Measurements from ENCODE around the gene DRG2.

The DRG2 gene, protein sequence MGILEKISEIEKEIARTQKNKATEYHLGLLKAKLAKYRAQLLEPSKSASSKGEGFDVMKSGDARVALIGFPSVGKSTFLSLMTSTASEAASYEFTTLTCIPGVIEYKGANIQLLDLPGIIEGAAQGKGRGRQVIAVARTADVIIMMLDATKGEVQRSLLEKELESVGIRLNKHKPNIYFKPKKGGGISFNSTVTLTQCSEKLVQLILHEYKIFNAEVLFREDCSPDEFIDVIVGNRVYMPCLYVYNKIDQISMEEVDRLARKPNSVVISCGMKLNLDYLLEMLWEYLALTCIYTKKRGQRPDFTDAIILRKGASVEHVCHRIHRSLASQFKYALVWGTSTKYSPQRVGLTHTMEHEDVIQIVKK

DNA sequence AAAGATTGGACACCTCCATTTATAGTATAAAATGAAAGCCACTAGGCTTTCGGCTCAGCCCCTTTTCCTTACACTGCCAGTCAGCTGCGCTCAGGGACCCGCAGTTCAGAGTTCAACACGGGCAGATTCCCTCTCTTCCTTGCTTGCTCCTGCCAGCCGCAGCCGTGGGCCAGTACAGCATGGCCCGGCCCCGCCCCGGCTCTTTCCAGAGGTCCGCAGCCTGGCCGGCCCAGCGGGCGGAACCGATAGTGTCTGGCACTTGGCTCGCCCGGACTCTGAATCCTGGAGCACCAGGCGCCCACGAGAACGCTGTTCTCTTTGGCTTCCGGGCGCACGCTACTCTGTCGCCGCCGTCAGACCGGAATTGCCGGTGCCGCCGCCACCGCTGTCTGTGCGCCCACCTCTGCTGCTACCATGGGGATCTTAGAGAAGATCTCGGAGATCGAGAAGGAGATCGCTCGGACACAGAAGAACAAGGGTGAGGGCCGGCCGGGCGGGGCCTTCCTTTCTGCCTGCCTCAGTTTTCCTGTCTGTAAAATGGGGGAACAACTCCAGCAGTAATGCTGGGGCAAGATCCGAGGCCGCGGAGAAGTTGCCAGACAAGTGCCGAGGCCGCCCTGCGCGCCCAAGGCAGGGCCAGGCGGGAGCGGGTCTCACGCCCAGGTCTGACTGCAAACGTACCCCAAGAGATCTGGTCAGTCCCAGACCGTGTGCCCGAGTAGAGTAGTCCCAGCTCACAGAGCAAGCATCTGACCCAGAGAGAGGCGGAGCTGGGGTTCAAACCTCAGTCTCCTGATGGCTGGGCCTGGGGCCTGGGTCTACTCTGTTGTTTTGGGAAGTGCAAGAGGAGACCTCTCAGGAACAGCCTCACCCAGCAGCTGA is at the start of gene DRG2:
Gene DRG2, plus strand, starts transcription at position 339 of the 882 bp plus-strand sequence. Its CDS starts 76 bp downstream, at position 415.
- DNase-seq (ENCODE audit: low read depth in 3 of 3), result peak; percentile 77 to 82 (median 78)

DNA sequence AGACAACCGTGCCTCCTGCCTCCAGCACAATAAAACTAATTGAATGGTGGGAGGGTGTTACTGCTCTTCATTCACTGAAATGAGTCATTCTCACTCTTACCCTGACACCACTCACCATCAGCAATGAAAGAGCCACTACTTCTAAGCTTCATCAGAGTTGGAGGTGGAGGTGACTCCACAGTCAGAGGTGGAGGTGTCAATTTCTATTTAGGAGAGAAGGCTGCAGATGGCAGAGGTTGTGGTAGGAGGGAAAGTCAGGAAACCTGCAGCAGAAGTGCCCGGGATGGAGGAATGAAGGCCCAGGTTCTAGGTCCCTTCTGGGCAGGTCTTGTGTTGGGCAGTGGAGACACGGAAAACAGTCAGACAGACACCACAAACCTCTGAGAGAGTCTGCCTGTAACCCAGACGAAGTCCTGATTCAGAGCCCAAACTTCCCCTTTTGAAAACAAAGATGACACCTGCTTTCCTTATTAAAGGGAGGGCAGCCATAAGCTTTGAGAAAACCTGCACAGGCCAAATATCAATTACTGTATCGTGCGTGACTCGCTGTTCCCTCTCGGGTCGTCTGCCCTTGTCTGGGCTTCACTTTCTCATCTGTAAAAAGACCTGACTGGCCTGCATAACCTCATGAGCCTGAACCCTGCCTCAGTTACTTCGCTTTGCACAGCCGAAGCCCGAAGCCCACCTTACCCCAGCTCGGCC is 49.4 kb upstream of the DRG2 start:
- DNase-seq (ENCODE audit: low read depth in 3 of 3), result peak in 1 of 3 experiments; percentile 16

DNA sequence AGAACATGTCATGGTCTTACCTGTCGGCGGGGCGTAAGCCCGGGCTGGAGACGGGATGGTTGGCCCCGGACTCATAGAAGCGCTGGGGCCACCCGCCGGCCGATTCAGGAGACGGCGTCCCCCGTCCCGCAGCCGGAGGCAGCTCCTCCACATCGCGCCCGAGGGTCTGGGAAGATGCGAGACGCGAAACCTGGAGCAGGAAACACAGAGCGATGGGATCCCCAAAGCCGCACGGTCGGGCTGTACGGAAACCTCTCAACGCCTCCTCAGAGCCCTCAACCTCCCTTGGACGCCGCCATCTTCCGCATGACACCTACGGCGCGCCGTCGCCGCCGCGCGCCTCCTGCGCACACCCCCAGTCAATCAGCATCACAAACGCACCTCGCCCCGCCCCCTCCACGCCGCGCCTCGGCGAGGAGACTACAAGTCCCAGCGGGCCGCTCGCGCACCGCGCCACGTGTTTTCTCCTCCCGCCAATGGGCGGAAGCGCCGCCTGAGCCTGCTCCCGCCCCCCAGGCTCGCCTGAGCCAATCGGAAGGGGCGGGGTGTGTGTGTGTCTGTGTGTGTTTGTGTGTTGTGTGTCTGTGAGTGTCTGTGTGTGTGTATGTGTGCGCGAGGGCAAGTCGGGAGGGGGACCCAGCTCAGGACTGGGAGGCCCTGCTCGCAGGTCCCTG is 48.8 kb upstream of the DRG2 start, which contains the start of the genes ATPAF2 and GID4:
Gene ATPAF2, minus strand, starts transcription at position 308 of the 674 bp plus-strand sequence. Its CDS starts 155 bp downstream, at position 153.
Gene GID4, plus strand, starts transcription at position 548 of the 674 bp plus-strand sequence. Its CDS starts 57 bp downstream, at position 605.
- peak; percentile 99 for DNase-seq (ENCODE audit: low read depth in 3 of 3)

DNA sequence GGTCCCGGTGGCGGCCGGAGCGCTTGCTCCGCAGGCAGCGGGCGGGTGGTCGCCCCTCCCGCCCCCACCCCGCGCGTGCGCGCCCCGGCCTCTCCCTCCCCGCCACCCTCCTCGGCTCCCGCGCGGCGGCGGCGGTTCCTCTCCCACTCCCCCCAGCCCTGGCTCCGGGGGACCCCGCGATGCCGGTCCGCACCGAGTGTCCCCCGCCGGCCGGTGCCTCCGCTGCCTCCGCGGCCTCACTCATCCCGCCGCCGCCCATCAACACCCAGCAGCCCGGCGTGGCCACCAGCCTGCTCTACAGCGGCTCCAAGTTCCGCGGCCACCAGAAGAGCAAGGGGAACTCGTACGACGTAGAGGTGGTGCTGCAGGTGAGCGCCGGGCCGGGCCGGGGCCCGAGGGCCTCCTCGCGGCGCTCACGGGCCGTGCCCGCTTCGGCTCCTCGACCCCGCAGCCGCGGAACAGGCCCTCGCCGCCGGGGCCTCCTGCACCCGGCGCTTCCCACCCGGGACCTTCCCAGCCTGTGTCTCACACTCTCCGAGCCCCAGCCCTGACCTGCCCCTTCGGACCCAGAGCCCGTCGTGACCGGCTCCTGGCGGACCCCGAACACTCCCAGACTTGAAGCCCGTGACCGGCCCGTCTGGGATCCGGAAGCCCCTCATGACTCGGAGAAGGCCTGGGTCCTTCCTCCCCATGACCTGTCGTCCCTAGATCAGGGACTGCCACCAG is 48.0 kb upstream of the DRG2 start:
- DNase-seq (ENCODE audit: low read depth in 3 of 3), result peak in 2 of 3 experiments; percentile 9 to 20

DNA sequence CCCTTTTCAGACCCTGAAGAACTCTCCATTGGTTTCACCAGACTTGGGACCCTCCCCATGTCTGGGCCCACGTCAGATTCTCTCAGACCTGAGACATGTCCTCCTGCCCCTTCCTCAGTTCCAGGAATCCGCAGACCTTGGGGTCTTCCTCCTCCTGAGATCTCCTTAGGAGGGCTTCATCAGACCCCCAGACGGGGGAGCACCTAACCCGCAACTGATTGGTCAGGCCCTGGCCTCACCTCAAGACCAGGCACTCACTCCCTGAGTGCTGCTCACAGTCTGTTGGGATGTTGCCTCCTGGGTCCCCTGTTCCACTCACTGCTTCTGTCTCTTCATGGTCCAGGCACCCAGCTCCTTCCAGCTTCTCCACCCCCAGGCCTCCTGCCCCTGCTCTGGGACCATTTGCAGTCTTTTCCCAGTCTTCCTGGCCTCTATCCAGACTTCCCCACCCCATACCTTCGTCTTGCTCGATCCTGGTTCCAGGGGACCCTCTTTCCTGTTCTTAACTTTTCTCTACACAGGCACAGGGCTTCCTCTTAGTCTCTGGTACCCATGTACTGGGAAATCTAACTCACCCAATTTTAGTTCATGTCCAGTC is 47.4 kb upstream of the DRG2 start:
- no peak for DNase-seq (ENCODE audit: low read depth in 3 of 3)

DNA sequence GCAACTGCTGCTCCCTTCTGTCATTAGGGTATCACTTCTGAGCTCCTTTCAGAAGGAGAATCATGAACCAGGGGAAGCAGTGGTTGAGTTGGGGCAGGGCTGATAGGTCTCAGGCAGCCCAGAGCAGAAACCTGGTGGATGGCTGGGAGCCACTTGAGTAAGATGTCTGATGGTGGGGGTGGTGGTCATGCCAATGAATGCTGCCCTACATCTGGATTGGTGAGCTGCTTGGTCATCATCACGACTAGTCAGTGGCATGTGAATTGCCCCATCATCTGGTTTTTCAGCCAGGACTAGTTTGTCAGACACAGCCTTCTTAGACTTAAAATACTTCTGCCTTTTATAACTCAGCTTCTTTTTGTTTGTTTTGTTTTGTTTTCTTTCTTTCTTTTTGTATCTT is 46.0 kb upstream of the DRG2 start:
- DNase-seq (ENCODE audit: low read depth in 3 of 3), result no peak

DNA sequence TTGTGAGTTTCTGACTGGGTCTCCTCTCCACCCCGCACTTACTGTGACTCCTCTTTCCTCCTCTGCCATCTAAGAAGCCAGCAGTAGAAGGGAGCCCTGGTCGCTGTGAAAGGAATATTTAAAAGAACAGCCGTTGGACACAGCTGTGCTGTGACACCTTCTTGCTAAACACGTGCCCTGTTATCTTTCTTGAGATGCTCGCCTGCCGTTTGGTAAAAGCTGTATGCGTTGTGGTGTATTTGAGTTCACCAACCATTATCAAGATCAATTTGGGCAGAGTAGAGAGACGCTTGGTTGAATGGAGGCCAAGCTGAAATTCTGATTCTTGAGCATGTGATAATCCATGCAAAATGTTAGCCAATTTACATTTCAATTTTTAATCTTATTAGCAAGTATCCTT is 44.8 kb upstream of the DRG2 start:
- DNase-seq (ENCODE audit: low read depth in 3 of 3), result no peak

DNA sequence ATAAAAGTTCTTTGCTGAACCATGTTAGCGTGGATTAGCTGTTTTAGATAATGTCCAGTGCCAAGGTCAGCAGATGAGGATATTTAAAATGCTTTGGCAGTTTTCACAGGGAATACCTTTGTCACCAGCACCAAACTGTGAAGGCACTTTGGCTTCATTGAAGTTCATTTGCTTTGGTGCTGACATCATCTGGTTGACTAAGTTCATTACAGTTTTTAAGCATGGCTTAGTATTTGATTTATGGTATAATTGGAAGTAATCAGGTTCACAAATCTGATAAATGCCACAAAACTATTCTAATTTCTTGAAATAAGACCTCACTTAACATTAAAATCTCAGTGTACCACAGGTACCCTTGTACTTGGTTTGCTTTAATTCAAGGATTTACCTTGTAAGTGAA is 44.3 kb upstream of the DRG2 start:
- DNase-seq (ENCODE audit: low read depth in 3 of 3), result no peak

DNA sequence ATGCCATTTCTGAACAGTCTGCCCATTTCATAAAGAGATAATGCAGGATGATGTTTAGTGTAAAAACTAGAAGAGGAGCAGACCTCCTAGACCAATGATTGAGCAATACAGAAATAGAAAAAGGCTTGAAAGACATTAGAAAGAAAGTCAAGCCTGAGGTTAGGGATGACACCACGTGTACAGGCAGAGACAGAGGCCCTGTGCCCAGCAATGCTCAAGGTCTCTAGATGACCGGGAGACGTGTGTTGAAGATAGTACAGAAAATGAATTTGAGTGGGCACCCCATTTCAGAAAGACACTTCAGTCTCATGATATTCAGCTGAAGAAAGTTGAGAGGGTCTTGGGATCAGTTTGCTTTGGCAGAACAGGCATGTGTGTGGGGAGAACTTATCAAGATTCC is 43.1 kb upstream of the DRG2 start:
- DNase-seq (ENCODE audit: low read depth in 3 of 3), result no peak

DNA sequence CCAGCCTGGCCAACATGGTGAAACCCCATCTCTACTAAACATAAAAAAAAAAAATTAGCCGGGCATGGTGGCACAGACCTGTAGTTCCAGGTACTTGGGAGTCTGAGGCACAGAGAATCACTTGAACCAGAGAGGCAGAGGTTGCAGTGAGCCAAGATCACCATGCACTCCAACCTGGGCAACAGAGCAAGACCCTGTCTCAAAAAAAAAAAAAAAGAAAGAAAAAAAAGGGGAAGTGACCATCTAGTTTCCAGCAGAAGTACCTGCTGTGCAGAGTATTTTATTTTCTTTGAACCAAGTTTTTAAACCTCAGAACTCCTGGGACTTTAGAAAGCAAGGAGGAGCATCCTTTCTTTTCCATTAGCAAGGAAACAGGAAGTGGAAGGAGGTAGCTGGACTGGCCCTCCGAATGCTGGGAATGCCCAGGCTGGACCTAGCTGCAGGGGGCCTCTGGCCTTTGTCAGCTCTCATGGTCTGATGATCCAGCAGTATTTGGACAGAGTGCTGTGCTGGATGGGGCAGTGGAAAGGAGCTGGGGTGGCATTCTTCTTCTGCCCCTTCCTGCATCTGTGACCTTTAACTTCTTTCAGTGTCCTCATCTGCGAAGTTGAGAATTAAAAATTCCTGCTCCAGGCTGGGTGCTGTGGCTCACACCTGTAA is 41.9 kb upstream of the DRG2 start:
- DNase-seq (ENCODE audit: low read depth in 3 of 3), result no peak

DNA sequence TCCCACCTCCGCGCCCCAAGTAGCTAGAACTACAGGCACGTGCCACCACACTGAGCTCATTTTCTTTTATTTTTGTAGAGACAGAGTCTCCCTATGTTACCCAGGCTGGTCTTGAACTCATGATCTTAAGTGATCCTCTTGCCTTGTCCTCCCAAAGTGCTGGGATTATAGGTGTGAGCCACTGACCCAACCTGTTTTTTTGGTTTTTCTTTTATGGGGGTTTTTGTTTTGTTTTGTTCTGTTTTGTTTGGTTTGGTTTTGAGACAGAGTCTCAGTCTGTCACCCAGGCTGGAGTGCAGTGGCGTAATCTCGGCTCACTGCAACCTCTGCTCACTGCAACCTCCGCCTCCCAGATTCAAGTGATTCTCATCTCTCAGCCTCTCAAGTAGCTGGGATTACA is 32.2 kb upstream of the DRG2 start:
- DNase-seq (ENCODE audit: low read depth in 3 of 3), result no peak

DNA sequence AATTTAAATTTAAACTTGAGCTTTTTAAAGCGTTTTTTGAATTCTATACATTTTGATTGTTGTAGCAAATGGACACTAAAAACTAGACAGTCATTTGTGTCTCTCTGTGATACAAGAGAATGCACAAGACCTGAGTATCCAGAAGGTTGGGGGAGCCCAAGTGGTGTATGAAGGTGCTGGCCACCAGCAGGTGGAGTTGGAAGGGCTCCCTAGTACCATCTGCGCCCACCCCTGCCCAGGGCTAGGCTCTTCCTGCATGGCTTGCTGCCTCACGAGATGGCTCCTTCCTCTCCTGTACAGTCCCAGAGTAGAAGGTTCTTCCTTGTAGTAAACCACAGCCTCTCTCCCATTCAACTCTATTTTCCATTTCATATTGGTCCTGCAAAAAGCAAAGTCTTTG is 31.5 kb upstream of the DRG2 start:
- DNase-seq (ENCODE audit: low read depth in 3 of 3), result no peak

DNA sequence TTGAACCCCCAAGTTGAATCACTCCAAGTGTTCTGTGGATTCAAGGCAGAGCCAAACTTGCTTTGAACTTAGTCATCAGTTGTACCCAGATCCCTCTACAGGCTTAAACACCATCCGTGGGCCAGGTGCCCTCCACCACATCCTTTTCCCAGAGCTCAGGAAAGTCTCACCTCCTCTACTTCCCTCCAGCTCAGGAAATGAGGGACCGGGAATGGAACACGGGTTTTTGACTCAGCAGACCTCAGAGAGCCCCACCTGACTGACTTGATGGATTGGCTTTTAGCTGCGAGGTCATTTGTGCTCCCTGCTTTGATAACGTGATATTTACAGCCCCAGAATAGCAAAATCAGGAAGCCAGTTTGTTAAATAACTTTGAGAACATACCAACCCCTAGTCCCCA is 28.5 kb upstream of the DRG2 start:
- no peak for DNase-seq (ENCODE audit: low read depth in 3 of 3)

DNA sequence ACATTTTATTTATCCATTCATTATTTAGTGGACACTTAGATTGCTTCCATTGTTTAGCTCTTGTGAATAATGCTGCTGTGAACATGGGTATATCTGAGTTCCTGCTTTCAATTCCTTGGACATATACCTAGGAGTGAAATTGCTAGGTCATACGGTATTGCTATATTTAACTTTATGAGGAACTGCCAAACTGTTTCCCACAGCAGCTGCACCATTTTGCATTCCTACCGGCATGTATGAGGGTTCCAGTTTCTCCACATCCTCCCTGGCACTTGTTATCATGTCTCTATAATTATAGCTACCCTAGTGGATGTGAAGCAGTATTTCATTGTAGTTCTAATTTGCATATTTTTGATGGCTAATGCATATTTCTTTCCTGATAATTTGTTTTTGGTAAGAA is 23.7 kb upstream of the DRG2 start:
- DNase-seq (ENCODE audit: low read depth in 3 of 3), result no peak

DNA sequence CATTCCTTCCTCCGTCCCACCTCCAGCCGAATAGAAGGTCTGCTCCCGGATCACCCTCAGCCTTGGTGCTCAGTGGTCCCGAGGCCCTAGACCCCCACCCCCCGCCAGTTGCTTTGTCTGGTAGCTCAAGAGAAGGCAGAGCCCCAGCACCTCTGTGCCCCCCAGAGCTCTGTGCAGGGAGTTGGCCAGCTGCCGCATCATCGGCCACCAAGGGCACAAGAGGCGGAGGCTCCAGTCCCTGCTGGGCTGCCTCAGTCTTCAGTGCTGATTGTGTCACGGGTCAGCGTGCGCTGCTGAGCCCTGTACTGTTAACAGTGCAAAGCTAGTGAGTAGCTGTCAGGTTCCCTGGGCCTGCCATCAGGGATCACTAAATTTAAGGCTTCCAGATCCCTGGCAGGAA is 22.2 kb upstream of the DRG2 start:
- DNase-seq (ENCODE audit: low read depth in 3 of 3), result no peak

DNA sequence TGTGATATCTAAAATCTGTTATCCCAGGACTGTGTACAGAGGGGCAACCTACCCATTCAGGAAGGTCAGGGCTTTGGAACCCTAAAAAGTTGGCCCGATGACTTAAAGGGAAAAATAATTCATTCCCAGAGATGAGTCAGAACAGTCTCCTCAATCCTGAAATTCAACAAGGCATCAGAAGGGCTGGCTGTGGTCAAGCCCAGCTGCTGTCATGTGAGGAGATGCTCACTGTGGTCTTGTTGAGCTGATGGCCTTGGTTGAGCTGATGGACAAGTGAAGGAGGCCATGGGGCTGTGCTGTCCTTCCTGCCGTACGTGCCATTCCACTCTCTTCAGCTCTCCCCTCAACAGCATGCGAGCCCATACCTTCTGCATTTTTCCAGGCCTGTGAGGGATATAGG is 20.9 kb upstream of the DRG2 start:
- DNase-seq (ENCODE audit: low read depth in 3 of 3), result no peak

DNA sequence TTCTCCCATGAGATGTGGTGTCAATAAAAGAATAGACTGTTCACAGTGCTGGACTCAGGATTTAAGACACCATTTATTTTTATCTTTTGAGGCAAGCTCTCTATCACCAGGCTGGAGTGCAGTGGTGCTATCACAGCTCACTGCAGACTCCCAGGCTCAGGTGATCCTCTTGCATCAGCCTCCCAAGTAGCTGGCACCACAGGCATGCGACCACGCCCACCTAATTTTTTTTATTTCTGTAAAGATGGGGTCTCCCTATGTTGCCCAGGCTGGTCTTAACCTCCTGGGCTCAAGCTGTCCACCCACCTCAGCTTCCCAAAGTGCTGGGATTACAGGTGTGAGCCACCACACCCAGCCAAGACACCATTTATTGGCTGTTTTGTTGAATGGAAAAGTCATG is 18.6 kb upstream of the DRG2 start:
- DNase-seq (ENCODE audit: low read depth in 3 of 3), result no peak

DNA sequence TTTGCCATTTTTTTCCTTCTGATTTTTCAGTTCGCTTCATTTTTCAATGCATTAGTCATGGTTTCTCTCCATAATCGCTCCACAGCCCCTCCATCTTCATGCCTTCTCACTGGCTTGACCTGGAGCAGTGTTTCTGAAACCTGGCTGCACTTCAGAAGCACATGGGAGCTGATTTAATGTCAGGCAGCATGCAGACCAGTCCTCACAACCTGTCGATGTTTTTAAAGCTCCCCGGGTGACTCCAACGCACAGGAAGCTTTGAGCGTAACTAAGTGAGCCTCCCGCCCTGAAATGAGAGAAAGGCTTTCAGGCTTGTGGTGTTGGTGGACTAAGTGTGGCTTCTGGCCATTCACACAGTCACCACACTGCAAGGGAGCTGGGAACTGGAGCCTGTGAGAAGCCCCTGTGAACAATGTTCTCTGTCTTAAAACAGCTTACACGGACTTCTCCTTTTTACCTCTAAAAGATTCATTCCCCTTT is 16.8 kb upstream of the DRG2 start:
- DNase-seq (ENCODE audit: low read depth in 3 of 3), result no peak

DNA sequence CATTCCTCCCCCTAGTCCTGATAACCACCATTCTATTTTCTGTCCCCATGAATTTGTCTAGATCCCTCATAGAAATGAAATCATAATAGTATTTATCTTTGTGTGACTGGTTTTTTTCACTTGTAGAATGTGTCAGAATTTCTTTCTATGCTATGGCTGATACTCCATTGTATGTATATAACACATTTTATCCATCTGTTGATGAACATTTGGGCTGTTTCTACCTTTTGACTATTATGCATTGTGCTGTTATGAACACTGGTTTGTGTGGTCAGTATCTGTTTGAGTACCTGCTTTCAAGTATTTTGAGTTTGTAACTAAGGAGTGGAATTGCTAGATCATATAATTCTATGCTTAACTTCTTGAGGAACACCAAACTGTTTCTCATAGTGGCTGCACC is 16.0 kb upstream of the DRG2 start:
- DNase-seq (ENCODE audit: low read depth in 3 of 3), result no peak
